Activated CD4-positive, CD25-positive, alpha-beta regulatory T cell treated with anti-CD3 and anti-CD28 coated beads, Interleukin-2, amount 50 U/mL, for 24 hours (primary cell): Measurements from ENCODE around the gene LAGE3.

Source experiments
- ATAC-seq, 2 donors: fragments of 150-1000 bp; cut with Tn5 transposase; one replicate each; pipeline ENCODE4 v1.10.0; 2021; ENCODE audit warnings: mild to moderate bottlenecking in 1 of 2, moderate library complexity in 1 of 2

LAGE3 gene

DNA sequence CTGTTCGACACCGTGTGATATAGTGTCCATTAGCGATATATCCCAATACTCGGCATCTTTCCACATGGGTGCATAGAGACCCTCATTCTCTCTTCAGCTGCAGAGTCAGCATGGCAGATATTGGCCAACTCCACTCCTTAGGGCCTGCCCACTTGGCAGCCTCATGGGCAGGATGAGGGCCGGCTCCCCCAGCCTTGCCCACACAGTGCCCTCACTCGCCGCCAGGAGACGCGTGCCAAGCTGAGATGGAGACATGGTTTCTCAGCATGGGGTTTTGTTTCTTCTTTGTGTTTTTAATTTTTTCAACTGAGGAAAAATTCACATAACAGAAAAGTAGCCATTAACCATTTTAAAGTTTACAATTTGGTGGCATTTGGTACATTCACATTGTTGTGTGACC lies 26.3 kb downstream of the LAGE3 start:
- ATAC-seq, result no peak

DNA sequence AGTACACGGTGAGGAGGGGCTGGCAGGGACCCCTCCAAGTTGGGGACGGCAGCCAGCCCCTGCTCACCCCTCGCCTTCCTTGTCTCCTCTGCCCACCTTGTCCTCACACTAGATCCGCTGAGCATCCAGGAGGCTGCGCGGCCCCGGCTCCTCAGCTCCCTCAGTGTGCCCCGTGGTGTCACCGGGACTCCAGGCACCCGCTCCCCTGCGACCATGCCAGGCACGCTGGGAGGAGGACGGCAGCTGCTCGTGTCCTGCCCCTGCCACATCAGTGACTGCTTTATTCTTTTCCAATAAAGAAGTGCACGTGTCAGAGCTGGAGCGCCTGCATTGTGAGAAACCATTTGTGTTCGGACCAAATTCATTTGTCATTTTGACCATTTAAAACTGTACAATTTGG lies 28.8 kb downstream of the LAGE3 start:
- ATAC-seq, result no peak

DNA sequence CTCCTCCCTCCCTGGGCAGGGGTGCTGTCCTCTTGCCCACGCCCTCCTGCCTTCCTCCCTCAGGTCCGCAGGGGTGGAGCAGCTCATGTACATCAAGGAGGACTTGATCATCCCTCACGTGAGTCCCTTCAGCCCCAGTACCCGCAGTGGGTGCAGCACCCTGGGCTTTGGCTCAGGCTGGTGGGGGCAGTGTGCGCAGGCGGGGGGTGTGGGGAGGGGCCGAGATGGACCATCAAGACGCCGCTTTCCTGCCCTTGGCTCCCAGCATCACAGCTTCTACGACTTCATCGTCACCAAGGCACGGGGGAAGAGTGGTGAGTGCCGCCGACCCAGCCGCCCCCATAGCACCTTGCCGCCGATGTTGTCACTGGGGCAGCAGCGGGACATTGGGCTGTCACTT lies 29.5 kb downstream of the LAGE3 start:
- no peak for ATAC-seq

DNA sequence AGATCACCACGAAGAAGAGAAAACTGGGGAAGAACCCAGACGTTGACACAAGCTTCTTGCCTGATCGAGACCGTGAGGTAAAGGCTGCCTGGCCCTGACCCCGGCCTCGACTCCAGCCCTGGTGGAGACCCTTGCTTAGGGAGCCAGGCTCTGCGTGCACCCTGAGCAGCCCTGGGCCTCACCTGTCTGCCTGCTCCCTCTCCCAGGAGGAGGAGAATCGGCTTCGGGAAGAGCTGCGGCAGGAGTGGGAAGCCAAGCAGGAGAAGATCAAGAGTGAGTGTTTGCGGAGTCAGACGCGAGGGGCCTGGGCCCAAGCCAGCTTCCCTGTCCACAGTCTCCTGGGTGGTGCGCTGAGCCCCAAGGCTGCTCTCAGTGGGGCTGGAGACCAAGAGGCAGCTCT lies 30.6 kb downstream of the LAGE3 start:
- ATAC-seq, result no peak

DNA sequence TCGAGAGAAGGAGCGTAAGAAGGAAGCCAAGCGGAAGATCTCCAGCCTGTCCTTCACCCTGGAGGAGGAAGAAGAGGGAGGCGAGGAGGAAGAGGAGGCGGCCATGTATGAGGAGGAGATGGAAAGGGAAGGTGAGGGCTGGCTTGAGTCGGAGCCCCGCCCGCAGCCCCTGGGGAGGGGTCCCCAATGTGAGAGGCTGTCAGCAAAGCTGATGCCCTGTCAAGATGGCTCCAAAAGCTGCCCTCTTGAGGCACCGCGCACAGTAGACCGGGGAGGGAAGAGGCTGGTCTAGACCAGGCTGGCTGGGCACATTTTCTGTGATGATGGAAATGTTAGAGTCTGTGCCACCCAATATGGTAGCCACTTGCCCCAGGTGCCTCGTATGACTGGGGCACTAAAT lies 32.7 kb downstream of the LAGE3 start:
- no peak for ATAC-seq

DNA sequence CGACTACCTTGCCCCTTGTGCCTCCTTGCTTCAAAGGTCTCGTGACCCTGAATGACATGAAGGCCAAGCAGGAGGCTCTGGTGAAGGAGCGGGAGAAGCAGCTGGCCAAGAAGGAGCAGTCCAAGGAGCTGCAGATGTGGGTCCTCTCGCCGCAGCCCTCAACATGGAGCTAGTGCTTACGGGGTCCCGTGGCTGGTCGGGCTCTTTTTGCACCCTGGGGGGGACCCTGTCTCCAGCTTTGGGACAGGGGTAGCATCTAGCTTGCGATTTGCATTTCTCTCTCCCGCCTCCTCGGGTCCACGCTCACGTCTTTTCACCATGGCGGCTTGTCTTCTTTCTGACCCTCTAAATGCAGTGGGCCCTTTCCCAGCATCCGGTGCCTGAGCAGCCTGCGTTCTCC lies 33.3 kb downstream of the LAGE3 start:
- ATAC-seq, result no peak

DNA sequence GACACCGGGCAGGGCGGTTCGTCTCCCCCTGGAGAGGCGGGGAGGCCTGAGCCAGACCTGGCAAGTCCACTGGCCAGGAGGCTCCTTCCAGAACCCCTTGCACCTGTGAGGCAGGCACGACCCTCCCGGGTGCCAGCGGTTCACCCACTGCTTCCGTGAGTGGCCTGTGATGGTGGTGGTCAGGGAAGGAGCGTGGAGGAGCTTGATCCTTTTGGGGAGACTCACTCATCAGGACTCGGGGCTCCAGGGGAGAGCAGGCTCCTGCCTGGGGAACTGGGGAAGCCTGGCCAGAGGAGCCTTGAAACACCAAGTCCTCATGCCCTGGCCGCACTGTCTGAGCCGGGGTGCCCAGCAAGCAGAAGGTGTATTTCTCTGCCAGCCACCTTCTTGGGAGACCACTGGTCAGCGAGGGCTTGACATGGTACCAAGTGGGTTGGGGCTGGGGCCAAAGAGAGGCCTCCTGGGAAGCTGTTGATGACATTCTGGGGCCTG lies 34.3 kb downstream of the LAGE3 start:
- no peak for ATAC-seq

GRCh38 chrX:154443992-154444754 lies 34.9 kb downstream of the LAGE3 start, which contains the start of gene FAM50A:
FAM50A (plus strand) TSS chrX:154444141; CDS start chrX:154444236, 95 bp downstream.
- peak; percentile 83 to 90 for ATAC-seq

- ATAC-seq, result peak in 1 of 2 donors; percentile 12
Measured at GRCh38 chrX:154443479-154443910, 35.6 kb downstream of the LAGE3 start.

DNA sequence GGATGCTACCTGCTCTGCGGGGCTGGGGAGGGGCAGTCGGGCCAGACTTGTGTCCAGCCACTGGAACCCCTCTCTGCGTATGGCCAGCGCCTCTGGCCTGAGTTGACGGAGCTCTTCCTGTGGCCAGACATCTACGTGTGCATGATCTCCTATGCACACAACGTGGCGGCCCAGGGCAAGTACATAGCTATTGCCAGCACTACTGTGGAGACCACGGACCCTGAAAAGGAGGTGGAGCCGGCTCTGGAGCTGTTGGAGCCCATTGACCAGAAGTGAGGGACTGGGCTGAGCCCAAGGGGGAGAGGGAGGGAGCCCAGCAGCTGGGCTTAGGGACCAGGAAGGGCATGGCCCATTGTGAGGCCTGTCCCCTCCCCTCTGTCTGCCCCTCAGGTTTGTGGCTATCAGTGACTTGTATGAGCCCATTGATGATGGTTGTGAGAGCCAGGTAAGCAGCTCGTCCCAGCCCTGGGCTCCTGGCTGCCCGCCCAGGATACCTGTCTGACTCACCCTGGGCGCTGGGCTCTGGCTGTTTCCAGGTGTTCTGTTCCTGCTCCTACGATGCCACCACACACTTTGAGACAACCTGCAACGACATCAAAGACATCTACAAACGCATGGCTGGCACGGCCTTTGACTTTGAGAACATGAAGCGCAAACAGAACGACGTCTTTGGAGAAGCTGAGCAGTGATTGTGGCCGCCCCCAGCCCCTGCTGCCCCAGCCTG lies 36.9 kb downstream of the LAGE3 start:
- ATAC-seq, result no peak

GRCh38 chrX:154441564-154441963 lies 37.5 kb downstream of the LAGE3 start:
- ATAC-seq, result no peak

- no peak for ATAC-seq
Measured at GRCh38 chrX:154440623-154441357, 38.3 kb downstream of the LAGE3 start.

- ATAC-seq, result no peak
Measured at GRCh38 chrX:154439841-154440240, 39.2 kb downstream of the LAGE3 start.

DNA sequence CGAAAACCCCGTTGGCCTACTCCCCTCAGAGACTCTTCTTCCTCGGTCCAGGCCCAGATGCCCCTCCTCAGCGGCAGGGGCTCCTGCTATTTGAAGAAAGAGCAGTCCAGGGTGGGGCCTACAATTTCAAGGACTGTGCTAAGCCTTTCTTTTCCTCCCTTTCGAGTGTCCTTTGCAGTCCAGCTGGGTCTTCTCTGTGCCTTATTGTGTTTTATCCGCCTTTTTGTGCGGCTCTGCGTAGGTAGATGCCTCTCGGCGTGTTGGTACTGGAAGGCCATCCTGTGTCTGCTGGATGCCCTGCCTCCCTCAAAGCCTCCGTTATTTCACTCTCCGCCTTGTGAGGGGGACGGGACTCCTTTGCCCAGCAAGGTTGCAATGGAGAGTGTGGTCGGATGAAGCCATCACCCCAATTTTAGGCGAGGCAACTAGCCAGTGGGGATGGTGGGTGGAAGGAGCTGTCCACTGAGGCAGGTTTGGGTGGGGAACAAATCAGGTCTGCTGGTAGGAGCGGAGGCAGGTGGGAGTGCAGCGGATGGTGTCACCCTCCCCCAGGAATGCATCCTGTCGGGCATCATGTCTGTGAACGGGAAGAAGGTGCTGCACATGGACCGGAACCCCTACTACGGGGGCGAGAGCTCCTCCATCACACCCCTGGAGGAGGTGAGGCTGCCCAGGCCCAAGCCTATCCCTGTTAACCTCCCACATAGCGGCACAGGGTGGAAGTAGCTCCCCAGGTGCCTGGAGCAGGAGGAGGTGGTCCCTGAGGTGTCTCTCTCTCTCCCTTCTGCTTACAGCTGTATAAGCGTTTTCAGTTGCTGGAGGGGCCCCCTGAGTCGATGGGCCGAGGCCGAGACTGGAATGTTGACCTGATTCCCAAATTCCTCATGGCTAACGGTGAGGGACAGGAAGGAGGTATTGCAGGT lies 40.8 kb downstream of the LAGE3 start:
- no peak for ATAC-seq

- ATAC-seq, result peak; percentile 50 to 56
Measured at GRCh38 chrX:154436983-154437752, 41.9 kb downstream of the LAGE3 start, which contains the start of gene GDI1. GDI1 (plus strand) TSS chrX:154437154; CDS start chrX:154437255, 101 bp downstream.

DNA sequence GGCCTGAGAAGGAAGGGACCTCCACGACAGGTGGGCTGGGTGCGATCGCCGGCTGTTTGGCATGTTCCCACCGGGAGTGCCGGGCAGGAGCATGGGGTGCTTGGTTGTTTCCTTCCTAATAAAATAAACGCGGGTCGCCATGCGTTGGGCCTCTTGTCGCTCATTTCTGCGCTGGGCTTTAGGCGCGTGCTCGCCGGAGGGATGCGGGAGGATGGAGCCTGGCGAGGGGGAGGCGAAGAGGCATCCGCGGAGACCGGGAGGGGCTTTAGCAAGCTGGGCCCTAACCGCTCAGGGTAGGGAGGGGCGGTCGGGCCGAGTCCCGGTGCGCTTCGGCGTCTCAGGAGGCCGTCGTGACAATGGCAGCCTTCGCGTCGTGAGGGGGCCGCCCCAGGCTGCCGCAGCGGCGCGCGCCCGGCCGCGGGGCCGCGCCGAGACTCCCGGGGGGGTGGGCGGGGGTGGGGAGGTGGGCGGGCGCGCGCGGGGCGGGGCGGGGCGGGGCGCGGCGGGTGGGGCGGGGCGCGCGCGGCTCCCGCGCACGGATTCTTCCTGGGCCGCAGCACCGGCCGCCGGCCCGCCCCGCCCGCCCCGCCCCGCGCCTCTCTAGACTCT lies 42.6 kb downstream of the LAGE3 start:
- peak; percentile 71 to 78 for ATAC-seq

GRCh38 chrX:154435171-154435733 lies 43.8 kb downstream of the LAGE3 start:
- ATAC-seq, result no peak

- ATAC-seq, result no peak
Measured at GRCh38 chrX:154434394-154435168, 44.5 kb downstream of the LAGE3 start.

DNA sequence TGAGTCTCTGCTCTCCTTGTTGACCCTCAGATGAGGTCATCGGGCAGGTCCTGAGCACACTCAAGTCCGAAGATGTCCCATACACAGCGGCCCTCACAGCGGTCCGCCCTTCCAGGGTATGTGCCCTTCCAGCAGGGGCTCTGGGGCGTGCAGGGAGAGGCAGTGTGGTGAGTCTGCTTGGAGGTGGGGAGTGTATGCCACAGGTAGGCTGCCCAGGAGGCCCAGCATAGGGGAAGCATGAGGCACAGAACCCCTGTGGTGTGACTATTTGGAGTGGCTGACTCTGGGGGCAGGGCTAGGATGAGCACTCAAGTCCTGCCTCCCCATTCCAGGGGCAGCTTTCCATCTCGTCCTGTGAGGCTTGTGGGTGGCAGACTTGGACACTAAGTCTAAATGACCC lies 45.5 kb downstream of the LAGE3 start:
- ATAC-seq, result no peak

- ATAC-seq, result no peak
Measured at GRCh38 chrX:154432210-154432609, 46.9 kb downstream of the LAGE3 start.
